ENCODE measurements around the gene TTC27. TPM values are rescaled to one million over a fixed set of nuclear protein-coding genes. Genes with fewer than 3 reads are reported as not detected.

The TTC27 gene
- polyA plus RNA-seq, 1 donor, result 14.2 TPM

DNA sequence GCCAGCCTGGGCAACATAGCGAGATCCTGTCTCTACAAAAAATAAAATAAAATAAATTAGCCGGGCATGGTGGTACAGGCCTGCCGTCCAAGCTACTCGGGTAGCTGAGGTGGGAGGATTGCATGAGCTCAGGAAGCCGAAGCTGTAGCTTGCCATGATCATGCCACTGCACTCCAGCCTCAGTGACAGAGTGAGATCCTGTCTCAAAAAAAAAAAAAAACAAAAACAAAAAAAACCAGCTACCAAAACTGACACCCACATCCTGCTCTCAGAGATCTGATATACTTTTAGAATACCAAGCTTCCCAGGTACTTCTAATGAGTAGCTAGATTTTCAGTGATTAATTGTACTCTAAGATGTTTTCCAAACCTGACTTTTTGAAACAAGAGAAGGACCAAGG, 74.0 kb downstream of the TTC27 start:
- no peaks in the 10 kb centered on the region for H3K9me3 ChIP-seq (ENCODE audit: control insufficient read depth, low read depth, low read length)
- DNase-seq, result no peak
- no CpG with 5 or more reads among the region's 5 CpGs for WGBS (ENCODE audit: insufficient coverage, low lambda C conversion rate)
- peaks cover 4% of the 10 kb centered on the region for H3K36me3 ChIP-seq (ENCODE audit: control insufficient read depth, insufficient read depth, low read length)
- no peaks in the 10 kb centered on the region for H3K4me1 ChIP-seq (ENCODE audit: control insufficient read depth, insufficient read depth, low read length)
- H3K4me3 ChIP-seq (ENCODE audit: low read length), result no peak overlapping the region
- H3K27me3 ChIP-seq (ENCODE audit: control insufficient read depth, insufficient read depth, low read length), result no peaks in the 10 kb centered on the region
- H3K27ac ChIP-seq (ENCODE audit: low read length), result no peak overlapping the region

DNA sequence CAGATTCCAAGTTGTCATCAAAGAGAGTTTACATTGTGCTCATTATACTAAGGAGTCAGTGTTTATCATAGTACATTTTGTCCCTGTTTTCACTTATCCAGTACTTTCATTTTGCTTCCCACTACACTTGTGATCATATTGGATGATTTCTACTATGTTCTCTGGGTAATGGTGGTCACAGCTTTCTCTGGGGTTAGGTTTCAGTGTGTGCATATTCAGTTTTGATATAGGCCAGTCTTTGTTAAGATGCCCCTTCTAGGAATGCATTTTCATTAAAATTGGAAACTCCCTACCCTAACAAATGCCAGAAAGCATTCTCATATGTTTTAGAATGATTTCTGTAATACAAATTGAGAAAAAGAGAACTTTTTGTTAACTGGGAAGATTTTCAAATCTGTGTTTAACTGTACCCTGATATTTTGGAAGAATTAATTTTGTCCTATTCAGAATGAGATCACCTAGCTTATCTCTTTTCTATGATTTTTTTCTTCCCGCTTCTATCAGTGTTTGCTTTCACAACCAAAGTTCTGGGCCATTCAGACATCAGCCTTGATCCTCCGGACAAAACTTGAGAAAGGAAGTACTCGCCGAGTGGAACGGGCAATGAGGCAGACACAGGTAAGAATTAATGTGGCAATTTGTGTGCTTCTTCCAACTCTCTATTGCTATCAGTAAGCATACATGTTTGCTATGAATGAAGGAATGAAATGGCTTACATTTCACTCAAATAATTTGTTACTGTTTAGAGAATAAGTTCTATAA, 74.6 kb downstream of the TTC27 start:
- Histone ChIP-seq H3K9me3 (ENCODE audit: control insufficient read depth, low read depth, low read length) (no peaks in the 10 kb centered on the region), H3K27me3 (ENCODE audit: control insufficient read depth, insufficient read depth, low read length) (no peaks in the 10 kb centered on the region), H3K4me1 (ENCODE audit: control insufficient read depth, insufficient read depth, low read length) (no peaks in the 10 kb centered on the region), H3K27ac (ENCODE audit: low read length) (no peak overlapping the region), H3K36me3 (ENCODE audit: control insufficient read depth, insufficient read depth, low read length) (peaks cover 4% of the 10 kb centered on the region), H3K4me3 (ENCODE audit: low read length) (no peak overlapping the region)
- no peak for DNase-seq
- 100% methylated on average over 3 of the region's 5 CpGs for WGBS (ENCODE audit: insufficient coverage, low lambda C conversion rate)

DNA sequence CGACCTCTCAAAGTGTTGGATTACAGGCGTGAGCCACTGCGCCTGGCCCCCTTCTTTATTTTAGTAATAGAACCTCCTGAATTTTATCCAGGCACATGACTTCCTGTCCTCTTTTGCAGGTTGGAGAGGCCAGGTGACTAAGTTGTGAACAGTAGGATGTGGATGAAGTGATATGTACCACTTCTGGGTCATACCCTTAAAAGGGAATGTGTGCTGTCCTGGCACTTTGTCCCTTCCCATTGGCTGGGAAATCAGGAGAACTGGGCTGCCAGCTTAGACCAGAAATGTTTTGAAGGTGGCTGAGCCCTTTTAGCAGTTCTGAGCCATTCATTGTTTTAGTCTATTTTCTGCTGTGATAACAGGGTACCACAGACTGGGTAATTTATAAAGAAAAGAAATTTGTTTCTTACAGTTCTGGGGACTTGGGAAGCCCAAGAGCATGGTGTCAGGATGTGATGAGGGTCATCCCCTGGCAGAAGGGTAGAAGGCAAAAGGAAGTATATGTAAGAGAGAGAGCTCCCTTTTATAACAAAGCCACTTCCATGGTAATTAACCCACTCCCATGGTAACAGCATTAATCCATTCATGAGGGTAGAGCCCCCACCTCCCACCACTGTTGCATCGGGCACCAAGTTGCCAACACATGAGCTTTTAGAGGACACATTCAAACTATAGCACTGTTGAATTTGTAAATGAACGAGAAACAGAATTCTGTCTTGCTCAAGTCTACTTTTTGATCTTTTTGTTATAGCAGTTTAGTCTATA, 79.1 kb downstream of the TTC27 start:
- DNase-seq, result no peak

DNA sequence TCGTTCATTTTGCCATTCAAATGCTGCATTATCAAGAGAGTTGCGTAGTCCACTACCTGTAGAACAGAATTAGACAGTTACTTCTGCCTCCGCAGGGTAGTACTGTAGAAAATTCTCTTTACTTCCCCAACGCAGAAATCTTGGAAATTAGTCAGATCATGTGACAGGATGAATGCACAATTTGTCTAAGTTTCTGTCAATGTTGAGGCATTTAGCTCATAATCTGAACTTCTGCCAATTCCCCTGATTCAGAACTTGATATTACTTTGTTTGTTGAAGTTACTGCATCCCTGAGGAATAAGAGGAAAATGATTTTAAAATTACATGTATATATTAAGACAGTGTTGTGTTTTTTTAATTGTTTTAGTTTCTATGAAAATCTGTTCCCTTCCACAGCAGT, 83.4 kb downstream of the TTC27 start:
- H3K27ac ChIP-seq (ENCODE audit: low read length), result no peak overlapping the region
- peaks cover 6% of the 10 kb centered on the region for H3K36me3 ChIP-seq (ENCODE audit: control insufficient read depth, insufficient read depth, low read length)
- WGBS (ENCODE audit: insufficient coverage, low lambda C conversion rate), result no CpG with 5 or more reads among the region's 4 CpGs
- DNase-seq, result no peak
- H3K4me1 ChIP-seq (ENCODE audit: control insufficient read depth, insufficient read depth, low read length), result no peaks in the 10 kb centered on the region
- H3K4me3 ChIP-seq (ENCODE audit: low read length), result no peak overlapping the region
- H3K27me3 ChIP-seq (ENCODE audit: control insufficient read depth, insufficient read depth, low read length), result no peaks in the 10 kb centered on the region
- no peaks in the 10 kb centered on the region for H3K9me3 ChIP-seq (ENCODE audit: control insufficient read depth, low read depth, low read length)

More for the DNA sequence above, 79.1 kb downstream of the TTC27 start:
- Histone ChIP-seq H3K4me3 (ENCODE audit: low read length) (no peak overlapping the region), H3K4me1 (ENCODE audit: control insufficient read depth, insufficient read depth, low read length) (no peaks in the 10 kb centered on the region), H3K27ac (ENCODE audit: low read length) (no peak overlapping the region), H3K36me3 (ENCODE audit: control insufficient read depth, insufficient read depth, low read length) (peaks cover 7% of the 10 kb centered on the region), H3K27me3 (ENCODE audit: control insufficient read depth, insufficient read depth, low read length) (no peaks in the 10 kb centered on the region), H3K9me3 (ENCODE audit: control insufficient read depth, low read depth, low read length) (no peaks in the 10 kb centered on the region)
- WGBS (ENCODE audit: insufficient coverage, low lambda C conversion rate), result 100% methylated on average over 1 of the region's 5 CpGs

DNA sequence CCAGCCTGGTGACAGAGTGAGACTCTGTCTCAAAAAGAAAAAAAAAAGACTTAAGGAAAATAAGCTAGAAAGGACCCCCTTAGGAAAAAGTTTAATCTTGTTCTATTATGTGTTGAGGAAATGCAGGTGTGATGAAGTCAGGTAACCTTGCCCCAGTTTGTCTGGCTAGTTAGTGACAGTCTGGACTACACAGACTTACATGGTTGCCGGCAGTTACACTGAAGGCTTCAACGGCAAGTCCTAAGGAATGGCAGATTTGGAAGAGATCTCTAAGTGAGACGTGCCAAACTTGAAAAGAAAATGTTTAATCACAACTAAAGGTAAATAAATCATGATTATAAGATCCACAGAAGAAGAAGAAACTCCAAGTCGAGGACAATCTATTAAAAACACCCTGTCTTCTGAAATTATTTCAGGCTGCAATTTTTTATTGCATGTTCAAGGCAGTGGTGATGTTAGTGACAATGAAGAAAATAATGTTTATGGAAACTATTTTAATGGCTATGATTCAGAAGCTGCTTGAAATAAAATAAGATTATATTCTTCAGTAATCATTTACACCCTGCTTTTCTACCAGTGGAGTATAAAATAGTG, 84.2 kb downstream of the TTC27 start:
- no peak for DNase-seq
- H3K27me3 ChIP-seq (ENCODE audit: control insufficient read depth, insufficient read depth, low read length), result no peaks in the 10 kb centered on the region
- no peaks in the 10 kb centered on the region for H3K9me3 ChIP-seq (ENCODE audit: control insufficient read depth, low read depth, low read length)
- no peaks in the 10 kb centered on the region for H3K4me1 ChIP-seq (ENCODE audit: control insufficient read depth, insufficient read depth, low read length)
- no peak overlapping the region for H3K4me3 ChIP-seq (ENCODE audit: low read length)
- 81% methylated on average over 3 of the region's 4 CpGs for WGBS (ENCODE audit: insufficient coverage, low lambda C conversion rate)
- H3K36me3 ChIP-seq (ENCODE audit: control insufficient read depth, insufficient read depth, low read length), result peaks cover 6% of the 10 kb centered on the region
- no peak overlapping the region for H3K27ac ChIP-seq (ENCODE audit: low read length)

DNA sequence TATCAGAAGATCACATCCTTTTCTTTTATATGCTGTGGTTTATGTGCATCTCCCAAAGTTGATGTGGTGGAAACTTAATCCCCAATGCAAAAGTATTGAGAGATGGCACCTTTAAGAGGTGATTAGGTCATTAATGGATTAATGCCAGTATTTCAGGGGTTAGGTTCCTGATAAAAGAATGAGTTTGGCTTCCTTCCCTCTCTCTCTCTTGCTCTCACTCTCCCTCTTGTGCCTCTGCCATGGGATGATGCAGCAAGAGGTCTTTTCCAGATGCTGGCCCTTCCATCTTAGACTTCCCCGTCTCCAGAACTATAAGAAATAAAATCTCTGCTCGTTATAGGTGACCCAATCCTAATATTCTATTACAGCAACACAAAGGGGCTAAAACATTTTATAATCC, 85.0 kb downstream of the TTC27 start:
- H3K27ac ChIP-seq (ENCODE audit: low read length), result no peak overlapping the region
- no peaks in the 10 kb centered on the region for H3K27me3 ChIP-seq (ENCODE audit: control insufficient read depth, insufficient read depth, low read length)
- no peaks in the 10 kb centered on the region for H3K4me1 ChIP-seq (ENCODE audit: control insufficient read depth, insufficient read depth, low read length)
- H3K9me3 ChIP-seq (ENCODE audit: control insufficient read depth, low read depth, low read length), result no peaks in the 10 kb centered on the region
- H3K36me3 ChIP-seq (ENCODE audit: control insufficient read depth, insufficient read depth, low read length), result peaks cover 4% of the 10 kb centered on the region
- WGBS (ENCODE audit: insufficient coverage, low lambda C conversion rate), result no CpG with 5 or more reads among the region's 2 CpGs
- H3K4me3 ChIP-seq (ENCODE audit: low read length), result no peak overlapping the region
- no peak for DNase-seq

DNA sequence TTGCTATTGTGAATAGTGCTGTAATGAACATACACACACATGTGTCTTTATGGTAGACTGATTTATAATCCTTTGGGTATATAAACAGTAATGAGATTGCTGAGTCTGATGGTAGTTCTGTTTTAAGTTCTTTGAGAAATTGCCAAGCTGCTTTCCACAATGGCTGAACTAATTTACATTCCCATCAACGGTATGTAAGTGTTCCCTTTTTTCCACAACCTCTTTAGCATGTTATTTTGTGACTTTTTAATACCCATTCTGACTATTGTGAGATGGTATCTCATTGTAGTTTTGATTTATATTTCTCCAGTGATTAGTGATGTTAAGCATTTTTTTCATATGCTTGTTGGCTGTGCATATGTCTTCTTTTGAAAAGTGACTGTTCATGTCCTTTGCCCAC, 86.7 kb downstream of the TTC27 start:
- WGBS (ENCODE audit: insufficient coverage, low lambda C conversion rate), result 80% methylated on average over 1 of the region's 1 CpG
- H3K9me3 ChIP-seq (ENCODE audit: control insufficient read depth, low read depth, low read length), result no peaks in the 10 kb centered on the region
- no peaks in the 10 kb centered on the region for H3K27me3 ChIP-seq (ENCODE audit: control insufficient read depth, insufficient read depth, low read length)
- H3K27ac ChIP-seq (ENCODE audit: low read length), result no peak overlapping the region
- H3K36me3 ChIP-seq (ENCODE audit: control insufficient read depth, insufficient read depth, low read length), result peaks cover 2% of the 10 kb centered on the region
- H3K4me1 ChIP-seq (ENCODE audit: control insufficient read depth, insufficient read depth, low read length), result no peaks in the 10 kb centered on the region
- DNase-seq, result no peak
- no peak overlapping the region for H3K4me3 ChIP-seq (ENCODE audit: low read length)

DNA sequence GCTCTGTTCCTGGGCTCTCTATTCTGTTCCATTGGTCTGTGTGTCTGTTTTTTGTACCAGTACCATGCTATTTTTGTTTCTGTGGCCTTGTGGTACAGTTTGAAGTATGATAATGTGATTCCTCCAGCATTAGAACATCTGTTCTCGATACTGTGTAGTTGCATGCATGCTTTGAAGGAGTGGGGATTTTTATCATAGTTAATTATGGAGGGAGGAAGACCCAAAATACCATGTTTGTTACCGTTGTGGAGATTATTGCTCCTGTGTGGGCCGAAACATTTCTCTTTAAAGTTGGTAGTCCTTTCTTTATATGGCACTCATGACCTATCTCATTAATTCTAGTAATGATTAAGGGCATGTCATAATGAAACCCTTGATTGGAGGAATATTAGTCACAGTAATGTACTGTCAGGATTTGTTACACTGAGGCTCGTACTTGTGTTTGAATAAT, 87.6 kb downstream of the TTC27 start:
- 93% methylated on average over 2 of the region's 4 CpGs for WGBS (ENCODE audit: insufficient coverage, low lambda C conversion rate)
- H3K27me3 ChIP-seq (ENCODE audit: control insufficient read depth, insufficient read depth, low read length), result no peaks in the 10 kb centered on the region

DNA sequence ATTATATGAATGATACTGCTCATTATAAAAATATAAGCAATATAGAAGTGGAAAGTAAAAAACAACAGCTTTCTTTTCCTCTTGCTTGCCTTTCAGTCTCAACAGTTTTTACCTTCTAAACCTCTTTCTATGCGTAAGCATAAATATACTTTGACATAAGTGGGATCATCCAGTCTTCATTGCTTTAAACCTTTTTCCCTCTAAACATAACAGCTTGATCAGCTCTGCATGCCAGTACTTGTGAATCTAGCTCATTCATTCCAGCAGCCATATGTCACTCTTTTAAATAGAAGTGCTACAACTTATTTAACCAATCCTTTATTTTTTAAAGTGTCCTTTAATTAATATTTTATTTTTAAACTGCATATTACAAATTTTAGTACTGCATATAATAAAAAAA, 88.1 kb downstream of the TTC27 start:
- 100% methylated on average over 1 of the region's 1 CpG for WGBS (ENCODE audit: insufficient coverage, low lambda C conversion rate)
- H3K4me1 ChIP-seq (ENCODE audit: control insufficient read depth, insufficient read depth, low read length), result no peaks in the 10 kb centered on the region

More for the DNA sequence above, 87.6 kb downstream of the TTC27 start:
- no peak overlapping the region for H3K4me3 ChIP-seq (ENCODE audit: low read length)
- no peak overlapping the region for H3K27ac ChIP-seq (ENCODE audit: low read length)
- no peaks in the 10 kb centered on the region for H3K4me1 ChIP-seq (ENCODE audit: control insufficient read depth, insufficient read depth, low read length)
- no peak for DNase-seq
- H3K36me3 ChIP-seq (ENCODE audit: control insufficient read depth, insufficient read depth, low read length), result peaks cover 2% of the 10 kb centered on the region
- H3K9me3 ChIP-seq (ENCODE audit: control insufficient read depth, low read depth, low read length), result no peaks in the 10 kb centered on the region

DNA sequence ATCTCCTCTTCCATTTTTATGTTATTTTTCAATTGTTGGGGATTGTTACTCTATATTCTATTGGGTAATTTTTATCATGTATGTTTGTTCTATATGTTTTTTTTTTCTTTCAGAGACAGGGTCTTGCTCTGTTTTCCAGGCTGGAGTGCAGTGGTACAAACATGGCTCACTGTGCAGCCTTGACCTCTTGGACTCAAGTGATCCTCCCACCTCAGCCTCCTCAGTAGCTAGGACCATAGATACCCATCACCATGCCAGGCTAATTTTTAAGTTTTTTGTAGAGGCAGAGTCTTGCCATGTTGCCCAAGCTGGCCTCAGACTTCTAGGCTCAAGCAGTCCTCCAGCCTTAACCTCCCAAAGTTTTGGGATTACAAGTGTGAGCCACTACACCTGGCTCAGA, 88.7 kb downstream of the TTC27 start:
- H3K9me3 ChIP-seq (ENCODE audit: control insufficient read depth, low read depth, low read length), result no peaks in the 10 kb centered on the region
- no peak overlapping the region for H3K27ac ChIP-seq (ENCODE audit: low read length)
- H3K4me3 ChIP-seq (ENCODE audit: low read length), result no peak overlapping the region
- H3K36me3 ChIP-seq (ENCODE audit: control insufficient read depth, insufficient read depth, low read length), result peaks cover 2% of the 10 kb centered on the region
- H3K4me1 ChIP-seq (ENCODE audit: control insufficient read depth, insufficient read depth, low read length), result no peaks in the 10 kb centered on the region
- DNase-seq, result no peak
- no peaks in the 10 kb centered on the region for H3K27me3 ChIP-seq (ENCODE audit: control insufficient read depth, insufficient read depth, low read length)

More for the DNA sequence above, 88.1 kb downstream of the TTC27 start:
- no peak for DNase-seq
- no peaks in the 10 kb centered on the region for H3K9me3 ChIP-seq (ENCODE audit: control insufficient read depth, low read depth, low read length)
- H3K4me3 ChIP-seq (ENCODE audit: low read length), result no peak overlapping the region
- no peak overlapping the region for H3K27ac ChIP-seq (ENCODE audit: low read length)
- H3K27me3 ChIP-seq (ENCODE audit: control insufficient read depth, insufficient read depth, low read length), result no peaks in the 10 kb centered on the region
- peaks cover 2% of the 10 kb centered on the region for H3K36me3 ChIP-seq (ENCODE audit: control insufficient read depth, insufficient read depth, low read length)

Measured in large intestine (tissue), 3 donors.